Esophagus muscularis mucosa (tissue), 4 donors: ENCODE data around the gene PRDX1.

ENCODE experiments used
- CTCF ChIP-seq, 3 experiments: fragments of 200-600 bp in 2 of 3; fragments of 450-650 bp in 1 of 3; sonication (generic) in 2 of 3; IDR thresholded peaks; one replicate each; pipeline ENCODE4 v1.5.1; 2017 to 2019; ENCODE audit warnings: antibody characterized with exemption in 3 of 3, mild to moderate bottlenecking in 2 of 3, moderate library complexity in 1 of 3
- EP300 ChIP-seq: sonication (generic); formaldehyde crosslinking; IDR thresholded peaks from one replicate; pipeline ENCODE4 v1.6.1; 2017; ENCODE audit warnings: antibody characterized with exemption
- POLR2A ChIP-seq: fragments of 450-650 bp; IDR thresholded peaks from one replicate; pipeline ENCODE4 v1.6.1; 2017; ENCODE audit warnings: antibody characterized with exemption, moderate library complexity, mild to moderate bottlenecking, low read depth
- POLR2AphosphoS5 ChIP-seq, 2 donors: sonication (generic); formaldehyde crosslinking; IDR thresholded peaks; one replicate each; pipeline ENCODE4 v1.6.1; 2017; ENCODE audit warnings: antibody characterized with exemption in 2 of 2

DNA sequence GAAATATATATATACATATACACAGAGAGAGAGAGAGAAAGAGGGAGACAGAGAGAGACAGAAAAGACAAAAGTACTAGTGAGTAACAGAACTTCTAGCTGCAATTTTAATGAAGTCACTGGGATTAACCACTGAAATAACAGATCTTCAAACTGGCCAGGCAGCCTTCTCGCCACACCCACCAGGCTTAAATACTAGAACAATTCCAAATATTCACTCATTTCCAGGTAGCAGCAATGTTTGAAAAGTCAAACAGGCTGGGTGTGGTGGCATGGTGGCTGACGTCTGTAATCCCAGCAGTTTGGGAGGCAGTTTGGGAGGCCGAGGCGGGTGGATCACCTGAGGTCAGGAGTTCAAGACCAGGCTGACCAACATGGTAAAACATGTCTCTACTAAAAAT, 5.2 kb downstream of the PRDX1 start:
- TF ChIP-seq CTCF (IDR thresholded peaks at IDR 0.05) (no peak), POLR2AphosphoS5 (IDR thresholded peaks at IDR 0.05) (no peak), POLR2A (no peak), EP300 (no peak)
